Measurements from ENCODE around the gene RMND5B.

DNA sequence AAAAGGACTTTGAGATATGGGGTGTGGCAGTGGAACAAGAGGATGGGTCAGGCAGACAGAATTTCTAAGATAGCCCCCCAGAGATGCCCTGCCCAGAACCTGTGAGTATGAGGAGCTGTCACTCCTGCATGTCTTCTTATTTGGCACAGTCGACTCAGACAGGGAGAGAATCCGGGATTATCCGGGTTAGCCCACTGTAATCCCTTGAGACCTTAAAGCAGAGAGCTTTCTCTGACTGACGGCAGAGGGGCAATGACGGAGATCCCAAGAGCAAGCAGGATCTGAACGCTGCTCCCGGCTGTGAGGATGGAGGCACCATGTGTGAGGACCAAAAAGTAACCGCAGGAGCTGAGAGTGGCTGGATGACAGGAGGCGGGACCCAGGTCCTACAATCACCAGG lies 31.7 kb downstream of the RMND5B start:
- TF ChIP-seq GABPA (IDR thresholded peaks at IDR 0.05; ENCODE audit: low read depth) (no peak), JUND (IDR thresholded peaks at IDR 0.05) (no peak), TAF1 (IDR thresholded peaks at IDR 0.05; ENCODE audit: borderline replicate concordance, low read depth, low read length) (no peak), USF1 (IDR thresholded peaks at IDR 0.05; ENCODE audit: borderline replicate concordance, low read depth) (no peak), SMC3 (IDR thresholded peaks at IDR 0.05; ENCODE audit: low read depth, low read length) (no peak), RAD21 (IDR thresholded peaks at IDR 0.05; ENCODE audit: low read length) (no peak)
- TF ChIP-seq, protein P1, sequence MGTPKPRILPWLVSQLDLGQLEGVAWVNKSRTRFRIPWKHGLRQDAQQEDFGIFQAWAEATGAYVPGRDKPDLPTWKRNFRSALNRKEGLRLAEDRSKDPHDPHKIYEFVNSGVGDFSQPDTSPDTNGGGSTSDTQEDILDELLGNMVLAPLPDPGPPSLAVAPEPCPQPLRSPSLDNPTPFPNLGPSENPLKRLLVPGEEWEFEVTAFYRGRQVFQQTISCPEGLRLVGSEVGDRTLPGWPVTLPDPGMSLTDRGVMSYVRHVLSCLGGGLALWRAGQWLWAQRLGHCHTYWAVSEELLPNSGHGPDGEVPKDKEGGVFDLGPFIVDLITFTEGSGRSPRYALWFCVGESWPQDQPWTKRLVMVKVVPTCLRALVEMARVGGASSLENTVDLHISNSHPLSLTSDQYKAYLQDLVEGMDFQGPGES (IDR thresholded peaks at IDR 0.05; ENCODE audit: low read depth, low read length) = no peak
- TF ChIP-seq, protein P2, sequence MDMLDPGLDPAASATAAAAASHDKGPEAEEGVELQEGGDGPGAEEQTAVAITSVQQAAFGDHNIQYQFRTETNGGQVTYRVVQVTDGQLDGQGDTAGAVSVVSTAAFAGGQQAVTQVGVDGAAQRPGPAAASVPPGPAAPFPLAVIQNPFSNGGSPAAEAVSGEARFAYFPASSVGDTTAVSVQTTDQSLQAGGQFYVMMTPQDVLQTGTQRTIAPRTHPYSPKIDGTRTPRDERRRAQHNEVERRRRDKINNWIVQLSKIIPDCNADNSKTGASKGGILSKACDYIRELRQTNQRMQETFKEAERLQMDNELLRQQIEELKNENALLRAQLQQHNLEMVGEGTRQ (IDR thresholded peaks at IDR 0.05; ENCODE audit: borderline replicate concordance, low read depth, low read length) = no peak
